IPS-NIHi11 (cell line): ENCODE data around the gene ASIC1.
"Not testable (repeated sequence)": the region's sequence is repeated elsewhere in the genome, so short reads cannot be mapped to it uniquely, and the experiment has no call there.

Source experiments
- DNase-seq: peaks from one replicate; pipeline ENCODE4 v3.0.0; 2012; ENCODE audit warnings: mixed read lengths, low spot score

Gene ASIC1

DNA sequence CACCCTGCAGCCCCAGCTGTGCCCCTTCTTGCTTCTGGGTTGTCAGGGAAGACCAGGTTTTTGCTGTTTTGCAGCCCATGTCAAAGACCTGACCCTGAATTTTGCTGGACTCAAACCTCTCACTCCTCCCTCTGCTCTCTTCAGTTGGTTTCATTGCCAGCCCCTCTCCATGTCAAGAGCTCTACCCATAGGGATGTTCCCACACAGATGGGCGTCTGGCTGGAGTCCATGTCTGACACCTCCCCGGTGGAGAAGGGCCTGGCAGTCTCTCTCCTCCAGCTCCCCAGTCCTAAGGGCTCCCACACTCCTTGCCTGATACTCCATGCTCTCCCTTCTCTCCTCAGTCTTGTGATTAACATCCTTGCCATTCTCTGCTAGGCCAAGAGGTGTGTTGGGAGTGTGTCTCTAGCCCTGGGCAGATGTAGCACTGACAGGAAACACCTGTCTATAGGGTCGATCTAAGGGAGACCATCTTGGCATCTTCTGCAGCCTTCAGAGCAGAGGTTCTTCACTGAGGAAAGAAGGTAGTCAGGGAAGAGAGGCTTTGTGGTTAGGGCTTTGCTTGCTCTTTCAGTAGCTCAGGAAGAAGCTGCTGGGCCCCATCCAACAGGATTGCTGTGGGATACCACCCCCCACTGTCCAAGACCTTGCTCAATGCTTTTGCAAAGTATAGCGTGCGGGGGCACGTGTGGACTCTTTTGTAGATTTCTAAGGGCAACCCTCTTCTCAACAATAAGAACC is 4.7 kb downstream of the ASIC1 start:
- DNase-seq, result no peak

DNA sequence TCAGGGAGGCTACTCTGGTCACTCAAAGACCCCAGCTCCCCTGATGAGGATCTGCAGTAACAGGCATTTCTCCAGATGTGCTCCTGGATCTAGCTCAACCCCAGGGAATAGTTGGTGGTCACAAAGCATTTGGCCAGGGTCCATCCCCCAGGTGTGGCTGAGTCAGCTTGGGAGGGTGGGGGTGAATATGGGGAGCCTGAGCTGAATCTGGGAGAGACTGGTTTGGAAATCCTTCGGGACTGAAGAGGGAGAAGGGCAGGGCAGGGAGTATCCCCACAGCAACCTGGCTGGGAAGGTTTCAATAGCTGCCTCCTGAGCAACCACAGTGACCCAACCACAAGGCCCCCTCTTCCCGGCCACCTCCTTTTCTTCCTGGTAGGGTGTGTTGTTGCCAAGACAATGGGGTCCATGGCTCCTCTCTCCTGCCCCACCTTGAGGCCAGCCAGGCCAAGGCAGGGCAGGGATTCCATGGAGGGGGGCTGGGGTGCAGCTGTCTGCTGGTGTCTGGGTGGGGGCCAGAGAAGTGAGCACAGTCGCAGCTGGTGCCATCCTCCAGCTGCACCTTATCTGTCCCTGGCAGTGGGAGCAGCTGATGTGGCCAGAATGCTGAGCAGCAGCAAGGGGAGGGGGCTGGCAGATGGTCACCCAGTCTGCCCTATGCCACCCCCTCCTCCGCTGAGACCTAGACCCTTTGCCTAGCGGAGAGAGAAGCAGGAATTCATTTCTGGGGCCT is 5.5 kb downstream of the ASIC1 start:
- no peak for DNase-seq

DNA sequence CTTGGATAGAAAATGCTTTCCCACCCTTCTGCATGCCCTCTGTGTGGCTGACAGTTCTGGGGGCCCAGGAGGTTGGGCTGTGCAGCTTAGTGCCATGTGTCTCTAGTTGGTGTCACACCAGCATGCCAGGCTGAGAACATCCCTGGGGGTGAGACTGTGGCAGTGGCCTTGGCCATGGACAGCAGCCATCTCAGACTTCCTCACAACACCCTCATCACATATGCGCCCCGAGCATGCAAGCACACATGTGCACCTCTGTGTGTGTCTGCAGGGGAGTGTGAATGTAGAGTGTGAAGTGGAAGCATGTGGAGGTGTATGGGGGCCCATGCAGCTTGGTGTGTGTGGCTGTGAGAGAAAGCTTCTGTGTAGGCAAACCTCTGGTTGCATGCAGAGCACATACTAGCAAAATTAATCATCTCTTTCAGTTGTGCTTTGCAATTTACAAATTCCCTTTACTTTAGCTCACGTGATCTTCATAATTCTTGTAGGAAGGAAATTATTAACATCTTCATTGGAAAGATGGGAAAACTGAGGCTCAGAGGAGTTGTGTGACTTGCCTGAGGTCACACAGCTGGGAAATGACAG is 8.4 kb downstream of the ASIC1 start:
- no peak for DNase-seq

DNA sequence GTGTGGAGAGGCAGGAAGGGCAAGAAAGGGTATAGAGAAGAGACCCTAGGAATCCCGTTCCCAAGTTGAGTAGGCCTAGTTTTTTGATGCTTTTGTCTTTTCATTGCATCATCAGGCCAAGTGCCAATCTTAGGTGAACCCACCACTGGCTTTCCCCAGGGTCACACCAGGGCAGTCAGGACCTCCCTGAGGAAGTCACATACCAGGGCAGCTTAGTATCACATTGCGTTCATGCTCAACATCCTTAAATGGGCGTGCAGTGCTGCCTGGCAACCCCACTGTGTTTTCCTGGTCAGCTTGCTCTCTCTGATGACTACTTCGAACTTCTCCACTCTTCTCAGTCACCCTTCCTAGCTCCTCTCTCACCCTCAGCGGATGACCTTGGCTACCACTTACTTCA is 9.0 kb downstream of the ASIC1 start:
- peak; percentile 52 for DNase-seq

DNA sequence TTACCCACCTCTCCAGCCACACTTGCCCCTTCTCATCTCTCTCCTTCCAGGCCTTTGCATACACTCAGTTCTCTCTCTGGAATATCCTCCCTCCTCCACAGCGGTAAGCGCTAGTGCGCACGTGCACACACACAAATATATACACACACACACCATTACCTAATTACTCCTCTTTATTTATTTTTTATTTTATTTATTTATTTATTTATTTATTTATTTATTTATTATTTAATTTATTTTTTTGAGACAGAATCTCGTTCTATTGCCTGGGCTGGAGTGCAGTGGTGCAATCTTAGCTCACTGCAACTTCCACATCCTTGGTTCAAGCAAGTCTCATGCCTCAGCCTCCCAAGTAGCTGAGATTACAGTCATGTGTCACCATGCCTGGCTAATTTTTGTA is 11.7 kb downstream of the ASIC1 start:
- DNase-seq, result no peak

DNA sequence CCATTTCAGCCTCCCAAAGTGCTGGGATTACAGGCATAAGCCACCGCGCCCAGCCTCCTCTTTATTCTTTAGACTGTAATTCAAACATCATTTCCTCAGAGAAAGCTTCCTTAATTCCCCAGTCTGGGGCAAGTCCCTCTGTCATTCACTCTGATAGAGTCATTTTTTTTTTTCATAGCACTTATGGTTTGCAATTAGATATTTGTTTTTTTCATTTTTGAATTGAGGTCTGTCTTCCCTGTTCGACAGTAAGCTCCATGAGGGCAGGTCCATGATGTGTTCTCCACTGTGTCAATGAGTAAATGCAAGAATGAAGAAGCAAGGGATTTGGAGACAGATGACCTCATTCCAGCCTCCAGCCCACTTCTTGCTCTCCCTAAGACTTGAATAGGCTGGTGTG is 12.1 kb downstream of the ASIC1 start:
- no peak for DNase-seq

DNA sequence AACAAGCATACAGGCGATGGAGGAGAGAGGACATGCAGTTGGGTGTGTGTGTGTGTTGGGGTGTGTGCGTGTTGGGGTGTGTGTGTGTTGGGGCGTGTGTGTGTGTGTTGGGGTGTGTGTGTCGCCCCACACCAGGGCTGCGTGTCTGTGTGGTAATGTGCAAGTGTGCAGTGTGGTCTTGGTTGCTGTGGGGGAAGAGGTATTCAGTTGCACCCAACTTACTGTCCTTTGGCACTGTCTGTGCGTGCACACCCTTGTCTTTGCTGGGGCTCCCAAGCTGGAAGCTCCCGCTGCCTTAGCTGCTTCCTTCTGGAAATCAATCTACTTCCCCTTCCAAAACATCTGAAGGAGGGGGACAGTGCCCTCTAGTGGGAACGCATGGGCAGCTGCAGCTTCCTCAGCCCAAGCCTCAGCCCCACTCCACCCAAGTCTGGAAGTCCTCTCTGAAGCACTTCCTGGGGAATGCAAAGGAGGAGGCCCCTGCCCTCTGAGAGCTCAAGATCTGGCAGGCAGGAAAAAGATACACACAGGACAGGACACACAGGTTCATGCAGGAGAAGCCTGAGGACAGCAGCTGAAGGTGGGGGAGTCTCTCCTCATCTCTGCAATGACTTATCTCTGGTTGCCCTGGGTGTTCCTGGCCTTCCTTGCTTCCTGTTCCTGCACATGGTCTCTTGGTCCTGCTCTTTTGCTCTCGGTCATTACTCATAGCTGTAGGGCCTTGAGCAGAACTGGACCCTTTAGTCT is 13.1 kb downstream of the ASIC1 start:
- peak; percentile 77 for DNase-seq

DNA sequence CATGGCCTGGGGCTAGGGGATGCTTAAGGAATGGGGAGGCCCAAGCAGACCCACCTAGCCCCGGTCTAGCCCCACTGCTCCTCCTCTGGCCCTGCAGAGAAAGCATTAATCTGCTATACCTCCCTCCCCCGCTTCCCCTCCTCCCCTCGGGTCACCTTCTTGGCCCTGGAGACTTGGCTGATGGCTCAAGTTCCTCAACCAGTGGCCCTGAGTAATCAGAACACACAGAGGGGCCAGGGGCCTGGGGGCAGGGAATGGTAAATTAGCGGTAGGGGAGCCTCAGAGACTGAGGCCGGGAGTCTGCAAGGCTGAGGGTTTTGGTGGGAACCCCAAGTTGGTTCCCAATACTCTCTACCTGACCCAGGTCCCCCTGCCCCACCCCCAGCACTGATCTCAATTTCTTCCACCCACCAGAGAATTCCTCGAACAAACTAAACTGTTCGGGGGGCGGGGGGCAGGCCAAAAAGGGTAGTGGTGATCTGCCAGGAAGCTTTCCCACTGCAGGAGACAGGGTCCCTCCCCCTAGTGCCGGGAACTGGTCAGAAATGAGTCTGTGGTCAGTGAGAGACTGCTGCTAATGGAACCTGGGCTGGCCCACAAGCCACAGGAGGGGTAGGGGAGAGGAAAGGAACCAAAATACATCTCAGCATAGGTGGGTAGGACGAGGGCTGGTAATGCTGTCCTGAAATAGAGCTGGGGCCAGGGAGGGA is 15.0 kb downstream of the ASIC1 start:
- no peak for DNase-seq

DNA sequence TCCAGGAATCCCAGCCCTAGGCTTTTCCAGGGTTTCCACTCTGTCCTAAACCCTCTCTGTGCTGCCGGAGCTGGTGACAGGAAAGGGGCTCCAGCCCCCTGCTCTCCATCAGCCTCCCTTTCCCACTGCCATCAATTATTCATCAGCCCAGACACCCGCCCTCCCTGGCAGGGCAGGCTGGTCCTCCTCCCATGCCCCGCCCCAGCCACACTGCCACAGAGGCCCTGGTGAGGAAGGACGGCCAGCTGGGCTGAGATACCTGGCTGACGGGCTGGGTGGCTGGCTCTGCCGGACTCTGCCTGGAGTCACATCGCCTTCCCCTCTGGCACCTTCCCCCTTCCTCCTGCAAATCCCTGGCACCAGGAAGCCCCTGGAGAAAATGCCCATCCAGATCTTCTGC is 15.8 kb downstream of the ASIC1 start:
- no peak for DNase-seq

DNA sequence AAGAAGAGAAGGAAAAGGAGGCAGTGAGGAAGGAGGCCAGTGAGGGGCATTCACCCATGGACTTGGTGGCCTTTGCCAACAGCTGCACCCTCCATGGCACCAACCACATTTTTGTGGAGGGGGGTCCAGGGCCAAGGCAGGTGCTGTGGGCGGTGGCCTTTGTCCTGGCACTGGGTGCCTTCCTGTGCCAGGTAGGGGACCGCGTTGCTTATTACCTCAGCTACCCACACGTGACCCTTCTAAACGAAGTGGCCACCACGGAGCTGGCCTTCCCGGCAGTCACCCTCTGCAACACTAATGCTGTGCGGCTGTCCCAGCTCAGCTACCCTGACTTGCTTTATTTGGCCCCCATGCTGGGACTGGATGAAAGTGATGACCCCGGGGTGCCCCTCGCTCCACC is 16.3 kb downstream of the ASIC1 start:
- DNase-seq, result no peak

DNA sequence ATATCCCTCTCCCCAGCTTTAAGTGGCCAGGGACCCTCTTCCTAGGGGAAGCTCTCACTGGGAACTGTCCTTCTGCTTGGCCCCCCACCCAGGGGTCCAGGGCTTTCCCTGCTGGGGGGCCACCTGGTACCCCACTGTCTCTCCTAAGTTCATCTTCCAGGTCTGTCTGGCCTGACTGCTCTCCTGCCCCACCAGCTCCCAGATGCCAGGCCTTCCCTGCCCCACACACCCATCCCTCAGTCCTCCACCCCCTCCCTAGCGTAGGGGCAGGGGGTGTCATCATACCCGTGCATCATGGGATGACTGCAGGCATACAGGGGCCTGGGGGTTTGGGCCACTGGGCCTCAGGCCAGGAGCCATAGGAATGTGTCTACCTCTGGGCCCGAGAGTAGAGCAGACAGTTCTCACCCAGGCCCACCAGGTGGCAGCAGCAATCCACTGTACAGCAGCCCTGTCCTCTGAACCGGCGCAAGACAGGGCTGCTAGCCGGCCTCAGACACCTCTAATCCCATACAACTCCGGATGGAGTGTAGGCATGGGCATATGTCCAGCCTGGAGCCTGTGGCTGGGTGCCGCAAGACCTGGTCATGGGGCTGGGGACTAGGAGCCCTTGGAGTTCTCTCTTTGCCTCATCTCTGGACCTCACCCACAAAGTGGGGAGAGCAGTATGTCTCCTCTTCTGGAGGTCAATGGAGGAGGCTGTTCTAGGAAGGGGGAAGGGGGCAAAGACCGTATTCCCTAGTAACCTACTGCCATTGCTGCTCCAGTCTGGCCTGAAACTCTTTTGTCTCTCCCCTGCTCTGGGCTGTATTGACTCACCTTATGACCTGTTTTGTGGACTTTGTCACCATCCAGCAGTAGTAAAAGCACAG is 17.8 kb downstream of the ASIC1 start:
- peak; percentile 93 for DNase-seq

DNA sequence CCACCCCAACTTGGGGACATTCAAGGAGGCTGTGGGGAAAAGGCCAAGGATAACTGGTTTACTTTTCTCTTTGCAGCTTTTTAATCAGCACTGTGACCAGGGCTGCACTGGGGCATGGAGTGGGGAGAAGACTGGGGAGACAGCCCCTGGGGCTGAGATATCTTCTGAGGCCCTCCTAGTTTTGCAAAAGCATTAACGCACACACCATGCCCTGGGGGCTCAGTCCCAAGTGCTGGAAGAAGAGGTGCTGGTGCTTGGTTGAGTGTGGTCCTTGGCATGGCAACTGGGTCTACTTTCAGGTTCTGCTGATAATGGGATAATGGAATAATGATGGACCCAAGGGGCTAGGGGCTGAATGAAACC is 18.4 kb downstream of the ASIC1 start:
- no peak for DNase-seq

DNA sequence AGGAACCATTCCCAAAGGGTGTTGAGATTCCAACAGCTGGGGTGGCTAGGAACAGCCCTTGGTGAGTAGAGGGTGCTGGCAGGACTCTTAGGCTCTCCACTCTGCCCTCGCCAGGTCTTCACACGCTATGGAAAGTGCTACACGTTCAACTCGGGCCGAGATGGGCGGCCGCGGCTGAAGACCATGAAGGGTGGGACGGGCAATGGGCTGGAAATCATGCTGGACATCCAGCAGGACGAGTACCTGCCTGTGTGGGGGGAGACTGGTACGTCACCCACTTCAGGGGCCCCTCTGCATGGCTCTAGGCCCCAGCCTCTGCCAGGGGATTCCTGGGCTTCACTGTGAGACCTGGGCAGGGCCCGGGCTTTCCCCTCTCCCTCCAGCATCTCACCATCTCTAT is 19.7 kb downstream of the ASIC1 start:
- no peak for DNase-seq

DNA sequence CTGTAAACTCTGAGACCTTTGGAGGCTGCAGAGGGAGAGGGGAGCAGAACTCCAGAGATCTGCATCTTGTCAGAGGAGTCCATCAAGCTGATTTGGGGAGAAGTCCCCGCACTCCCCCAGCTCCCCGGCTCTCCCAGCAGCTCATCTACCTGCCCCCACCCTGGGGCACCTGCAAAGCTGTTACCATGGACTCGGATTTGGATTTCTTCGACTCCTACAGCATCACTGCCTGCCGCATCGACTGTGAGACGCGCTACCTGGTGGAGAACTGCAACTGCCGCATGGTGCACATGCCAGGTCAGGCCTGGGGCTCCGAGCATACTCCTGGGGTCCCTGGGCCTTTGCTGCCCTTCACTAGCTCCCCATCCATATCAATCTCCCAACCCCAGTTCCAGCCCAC is 20.9 kb downstream of the ASIC1 start:
- no peak for DNase-seq

DNA sequence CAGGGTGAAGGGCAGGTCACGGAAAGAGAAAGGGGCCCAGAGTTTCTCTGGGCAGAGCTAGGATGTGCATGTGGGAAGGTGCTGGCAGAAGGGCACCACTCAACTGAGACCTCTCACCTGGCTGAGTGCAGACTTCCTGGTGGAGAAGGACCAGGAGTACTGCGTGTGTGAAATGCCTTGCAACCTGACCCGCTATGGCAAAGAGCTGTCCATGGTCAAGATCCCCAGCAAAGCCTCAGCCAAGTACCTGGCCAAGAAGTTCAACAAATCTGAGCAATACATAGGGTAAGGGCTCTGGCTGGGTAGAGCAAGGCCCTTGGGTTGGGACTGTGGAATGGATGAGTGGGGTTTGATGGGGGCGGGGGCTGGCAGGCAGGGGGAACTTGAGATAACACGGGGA is 22.4 kb downstream of the ASIC1 start:
- DNase-seq, result no peak

DNA sequence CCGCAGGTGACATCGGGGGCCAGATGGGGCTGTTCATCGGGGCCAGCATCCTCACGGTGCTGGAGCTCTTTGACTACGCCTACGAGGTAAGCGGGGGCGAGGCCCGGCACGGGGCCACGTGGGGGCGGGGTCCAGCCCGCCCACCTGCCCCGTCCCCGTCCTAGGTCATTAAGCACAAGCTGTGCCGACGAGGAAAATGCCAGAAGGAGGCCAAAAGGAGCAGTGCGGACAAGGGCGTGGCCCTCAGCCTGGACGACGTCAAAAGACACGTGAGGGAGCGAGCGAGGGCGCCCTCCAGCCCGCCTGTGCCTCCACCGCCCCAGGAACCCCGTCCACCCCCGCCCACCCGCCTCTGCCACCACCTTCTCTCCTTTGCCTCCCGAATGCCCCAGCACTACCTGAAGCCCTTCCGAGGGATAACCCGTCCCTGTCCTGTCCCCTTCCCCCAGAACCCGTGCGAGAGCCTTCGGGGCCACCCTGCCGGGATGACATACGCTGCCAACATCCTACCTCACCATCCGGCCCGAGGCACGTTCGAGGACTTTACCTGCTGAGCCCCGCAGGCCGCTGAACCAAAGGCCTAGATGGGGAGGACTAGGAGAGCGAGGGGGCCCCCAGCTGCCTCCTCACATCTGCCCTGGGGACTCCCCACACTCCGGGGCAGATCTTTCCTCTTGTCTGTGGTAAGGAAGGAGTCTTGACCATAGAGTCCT is 23.9 kb downstream of the ASIC1 start:
- DNase-seq, result peak; percentile 44

DNA sequence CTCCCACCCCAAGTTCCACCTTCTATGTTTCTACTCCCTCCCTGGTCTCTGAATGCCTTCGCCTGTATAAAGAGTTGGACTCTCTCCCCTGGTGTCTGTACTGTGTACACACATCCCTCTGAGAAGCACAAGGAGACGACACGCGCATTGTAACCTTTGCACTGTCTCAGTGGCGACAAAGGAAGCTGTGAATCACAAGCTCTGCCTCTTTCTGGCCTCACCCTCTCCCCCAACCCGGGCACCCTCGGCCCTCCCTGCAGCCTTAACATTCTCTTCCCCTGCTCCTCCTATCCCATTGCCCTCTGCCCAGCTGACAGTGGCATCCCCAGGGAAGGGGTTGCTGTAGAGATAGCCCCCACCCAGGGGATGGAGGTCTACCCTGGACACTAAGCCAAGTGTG is 25.2 kb downstream of the ASIC1 start:
- DNase-seq, result no peak

DNA sequence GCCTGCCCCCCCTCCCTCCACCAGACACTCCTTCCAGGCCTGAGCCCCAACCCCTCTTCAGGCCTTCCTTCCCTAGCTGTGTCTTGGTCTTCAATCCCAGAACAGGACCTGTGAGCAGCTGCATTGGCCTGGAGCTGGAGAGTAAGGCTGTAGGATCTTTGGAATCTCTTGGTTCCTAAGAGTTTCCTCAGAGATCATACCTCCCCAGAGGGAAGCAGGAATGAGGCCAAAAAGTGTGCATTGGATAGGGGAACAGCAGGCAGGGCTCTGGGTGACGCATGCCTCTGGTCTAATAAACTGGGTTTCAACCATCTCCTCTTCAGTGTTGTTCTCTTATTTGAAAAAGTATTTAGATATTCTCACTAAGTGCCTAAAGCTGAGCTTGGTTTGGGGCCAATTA is 25.9 kb downstream of the ASIC1 start:
- DNase-seq, result no peak

DNA sequence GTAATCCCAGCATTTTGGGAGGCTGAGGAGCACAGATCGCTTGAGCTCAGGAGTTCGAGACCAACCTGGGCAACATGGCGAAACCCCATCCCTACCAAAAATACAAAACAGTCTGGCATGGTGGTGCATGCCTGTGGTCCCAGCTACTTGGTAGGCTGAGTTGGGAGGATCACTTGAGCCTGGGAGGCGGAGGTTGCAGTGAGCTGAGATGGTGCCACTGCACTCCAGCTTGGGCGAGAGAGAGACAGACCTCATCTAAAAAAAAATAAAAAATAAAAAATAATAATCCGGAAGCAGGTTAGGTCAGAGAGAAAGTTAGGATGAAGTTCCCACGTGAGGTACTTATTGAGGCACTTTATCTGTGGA is 27.0 kb downstream of the ASIC1 start:
- DNase-seq, result not testable (repeated sequence)

DNA sequence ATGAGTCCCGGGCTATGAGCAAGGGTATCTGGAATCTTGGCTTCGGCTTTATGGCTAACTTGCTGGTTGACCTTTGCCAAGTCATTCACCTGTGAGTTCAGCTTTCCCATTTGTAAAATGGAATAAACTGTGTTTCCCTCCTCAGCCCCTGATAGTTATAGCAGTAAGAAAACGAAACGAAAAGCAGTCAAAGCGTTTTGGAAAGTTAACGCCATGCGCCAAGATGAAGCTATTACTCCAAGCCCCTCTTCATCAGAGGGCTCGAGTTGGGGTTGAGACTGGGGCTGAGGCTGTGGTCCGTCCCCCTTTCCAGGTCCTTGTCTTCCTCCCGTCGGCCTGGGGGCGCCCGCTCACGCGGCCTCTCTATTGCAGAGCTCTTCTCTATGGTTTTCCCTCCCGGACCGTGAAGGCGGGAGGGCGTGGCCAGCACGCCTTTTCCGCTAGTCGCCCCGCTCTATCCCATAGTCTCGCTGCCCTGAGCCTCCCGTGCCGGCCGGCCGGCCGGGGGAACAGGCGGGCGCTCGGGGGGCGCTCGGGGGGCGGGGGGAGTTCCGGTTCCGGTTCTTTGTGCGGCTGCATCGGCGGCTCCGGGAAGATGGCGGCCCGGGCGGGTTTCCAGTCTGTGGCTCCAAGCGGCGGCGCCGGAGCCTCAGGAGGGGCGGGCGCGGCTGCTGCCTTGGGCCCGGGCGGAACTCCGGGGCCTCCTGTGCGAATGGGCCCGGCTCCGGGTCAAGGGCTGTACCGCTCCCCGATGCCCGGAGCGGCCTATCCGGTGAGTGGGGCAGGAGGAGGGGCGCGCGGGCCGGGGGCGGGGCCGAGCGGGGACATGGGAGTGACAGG is 27.6 kb downstream of the ASIC1 start, which contains the start of gene SMARCD1:
SMARCD1 (plus strand) TSS at position 568 of the 840 bp plus-strand sequence; CDS start at position 596, 28 bp downstream.
- DNase-seq, result peak; percentile 94
